Measurements from ENCODE around the gene PSMB3. TPM values are rescaled to one million over a fixed set of nuclear protein-coding genes. Genes with fewer than 3 reads are reported as not detected.

Gene PSMB3
- total and polyA plus RNA-seq, 9 of the 15 experiments (the other 6 are each of a cell fraction or from before 2014, with no cell fraction given) = 460 to 2,775 (median 574) TPM

DNA sequence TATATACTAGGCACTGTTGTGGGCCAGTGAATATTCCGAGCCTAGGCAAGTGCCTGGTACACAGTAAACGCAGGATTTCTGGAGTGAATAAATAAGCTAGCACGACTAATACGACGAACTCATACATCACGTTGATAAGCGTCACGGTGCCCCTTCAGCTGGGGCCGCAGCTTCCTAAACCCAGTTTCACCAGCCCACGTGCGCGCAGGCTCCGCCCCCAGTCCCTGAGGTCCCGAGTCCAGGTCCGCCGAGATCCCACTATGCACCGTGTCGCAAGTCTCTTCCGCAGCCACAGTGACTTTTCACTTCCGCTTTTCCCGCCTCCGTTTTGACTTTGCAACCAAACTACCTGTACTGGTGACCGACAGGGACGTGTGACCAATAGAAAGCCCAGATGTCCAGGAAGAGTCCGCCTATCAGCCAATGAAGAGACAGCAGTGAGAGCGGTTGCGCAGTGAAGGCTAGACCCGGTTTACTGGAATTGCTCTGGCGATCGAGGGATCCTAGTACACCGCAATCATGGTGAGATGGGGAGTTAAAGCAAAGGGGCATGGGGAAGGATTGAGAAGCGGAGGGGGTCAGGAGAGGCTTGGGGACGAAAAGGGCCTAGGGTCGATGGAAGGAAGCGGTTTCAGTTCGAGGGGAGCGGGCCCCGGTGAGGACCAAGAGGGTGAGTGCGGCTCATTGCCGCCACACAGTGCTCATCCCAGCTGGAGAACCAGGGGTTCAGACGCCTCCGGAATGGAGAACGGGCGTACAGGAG, at the start of gene PSMB3 (continued):
- TF ChIP-seq, protein P1, sequence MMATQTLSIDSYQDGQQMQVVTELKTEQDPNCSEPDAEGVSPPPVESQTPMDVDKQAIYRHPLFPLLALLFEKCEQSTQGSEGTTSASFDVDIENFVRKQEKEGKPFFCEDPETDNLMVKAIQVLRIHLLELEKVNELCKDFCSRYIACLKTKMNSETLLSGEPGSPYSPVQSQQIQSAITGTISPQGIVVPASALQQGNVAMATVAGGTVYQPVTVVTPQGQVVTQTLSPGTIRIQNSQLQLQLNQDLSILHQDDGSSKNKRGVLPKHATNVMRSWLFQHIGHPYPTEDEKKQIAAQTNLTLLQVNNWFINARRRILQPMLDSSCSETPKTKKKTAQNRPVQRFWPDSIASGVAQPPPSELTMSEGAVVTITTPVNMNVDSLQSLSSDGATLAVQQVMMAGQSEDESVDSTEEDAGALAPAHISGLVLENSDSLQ (IDR thresholded peaks at IDR 0.05) = peak; percentile 100
- TF ChIP-seq GATAD2A (IDR thresholded peaks at IDR 0.05) (no peak; the same call in 1 of the 2 replicates), NFYB (IDR thresholded peaks at IDR 0.05; ENCODE audit: extremely low read depth, insufficient read length) (peak; percentile 97), CBX1 (IDR thresholded peaks at IDR 0.05; ENCODE audit: low read depth) (no peak), FOS (IDR thresholded peaks at IDR 0.05; ENCODE audit: extremely low read depth, insufficient read length) (peak; percentile 96), PTBP1 (IDR thresholded peaks at IDR 0.05; ENCODE audit: low read depth, low read length) (no peak), SMAD4 (CRISPR knock-in tag; conservative IDR thresholded peaks at IDR 0.05) (no peak), GABPA (tag; conservative IDR thresholded peaks at IDR 0.05; ENCODE audit: low read depth) (peak; percentile 95), ASH1L (IDR thresholded peaks at IDR 0.05; ENCODE audit: borderline replicate concordance, low read depth, partially characterized antibody) (peak; percentile 96), ZNF395 (CRISPR knock-in tag; IDR thresholded peaks at IDR 0.05) (no peak), ETV6 (IDR thresholded peaks at IDR 0.05; ENCODE audit: borderline replicate concordance in 1 of 2, low read depth in 2 of 2, low read length in 1 of 2) (no peak; a peak in 1 of 4 replicates), ETV6 (CRISPR knock-in tag; IDR thresholded peaks at IDR 0.05; ENCODE audit: borderline replicate concordance) (no peak), ZNF232 (CRISPR knock-in tag; IDR thresholded peaks at IDR 0.05) (no peak), HNRNPL (IDR thresholded peaks at IDR 0.05; ENCODE audit: low read depth, low read length) (no peak), FOXK2 (conservative IDR thresholded peaks at IDR 0.05 in 1 of 2, IDR thresholded peaks at IDR 0.05 in 1 of 2; ENCODE audit: low read depth in 2 of 2) (peak; percentile 85 to 86; a peak in 3 of 4 replicates), NR2C1 (IDR thresholded peaks at IDR 0.05) (peak; percentile 90), NR2C1 (tag; IDR thresholded peaks at IDR 0.05) (peak; percentile 92), GTF2E2 (tag; IDR thresholded peaks at IDR 0.05) (no peak), MIER1 (IDR thresholded peaks at IDR 0.05; ENCODE audit: low read depth) (no peak), VEZF1 (CRISPR knock-in tag; IDR thresholded peaks at IDR 0.05) (no peak), ZFP1 (CRISPR knock-in tag; IDR thresholded peaks at IDR 0.05) (no peak), KLF6 (CRISPR knock-in tag; IDR thresholded peaks at IDR 0.05; ENCODE audit: borderline replicate concordance) (0 out of 2 replicates have a peak, but pooled peaks have one; percentile 20), PHTF2 (CRISPR knock-in tag; IDR thresholded peaks at IDR 0.05) (no peak)

Measured in K562 (cell line).